Stromal cell of bone marrow (primary cell): ENCODE data around the gene TXK.

ENCODE experiments used
- DNase-seq: peaks from one replicate; pipeline ENCODE4 v3.0.0-alpha.2; 2012; ENCODE audit warnings: low read depth

Gene TXK

GRCh38 chr4:48102303-48102702 is 31.7 kb downstream of the TXK start:
- no peak for DNase-seq

GRCh38 chr4:48100256-48100655 is 33.8 kb downstream of the TXK start:
- DNase-seq: no peak

- no peak for DNase-seq
Measured at GRCh38 chr4:48095441-48095840, 38.6 kb downstream of the TXK start.

- no peak for DNase-seq
Measured at GRCh38 chr4:48093991-48094416, 40.0 kb downstream of the TXK start.

GRCh38 chr4:48090621-48091020 is 43.4 kb downstream of the TXK start:
- no peak for DNase-seq

GRCh38 chr4:48085821-48086589 is 48.0 kb downstream of the TXK start:
- DNase-seq: no peak

GRCh38 chr4:48082956-48083355 is 51.1 kb downstream of the TXK start:
- no peak for DNase-seq

- no peak for DNase-seq
Measured at GRCh38 chr4:48081196-48081595, 52.9 kb downstream of the TXK start.

GRCh38 chr4:48079972-48080391 is 54.1 kb downstream of the TXK start:
- no peak for DNase-seq

GRCh38 chr4:48078862-48079655 is 55.0 kb downstream of the TXK start:
- DNase-seq: no peak

- no peak for DNase-seq
Measured at GRCh38 chr4:48078425-48078824, 55.6 kb downstream of the TXK start.

GRCh38 chr4:48074657-48075056 is 59.4 kb downstream of the TXK start:
- DNase-seq: no peak

- DNase-seq: no peak
Measured at GRCh38 chr4:48073567-48074103, 60.4 kb downstream of the TXK start.

GRCh38 chr4:48071191-48071590 is 62.9 kb downstream of the TXK start:
- DNase-seq: no peak

- DNase-seq: no peak
Measured at GRCh38 chr4:48069026-48069425, 65.0 kb downstream of the TXK start.

- no peak for DNase-seq
Measured at GRCh38 chr4:48068182-48068581, 65.9 kb downstream of the TXK start.

GRCh38 chr4:48067536-48067935 is 66.5 kb downstream of the TXK start:
- no peak for DNase-seq

- no peak for DNase-seq
Measured at GRCh38 chr4:48065587-48066052, 68.4 kb downstream of the TXK start.

GRCh38 chr4:48064349-48064748 is 69.7 kb downstream of the TXK start:
- DNase-seq: no peak

- DNase-seq: no peak
Measured at GRCh38 chr4:48058617-48059530, 75.2 kb downstream of the TXK start.

- DNase-seq: no peak
Measured at GRCh38 chr4:48051078-48051477, 83.0 kb downstream of the TXK start.

- DNase-seq: no peak
Measured at GRCh38 chr4:48049483-48049882, 84.6 kb downstream of the TXK start.
